GM23248 (cell line): Measurements from ENCODE around the gene ATF1.

Experiments
- EZH2 ChIP-seq: fragments of 200-600 bp; sonication (generic); IDR thresholded peaks from 2 replicates; pipeline ENCODE4 v1.6.1; 2018; ENCODE audit warnings: antibody characterized with exemption, mild to moderate bottlenecking; ENCODE audit not compliant: insufficient read depth, poor library complexity, severe bottlenecking
- EZH2phosphoT487 ChIP-seq: fragments of 200-600 bp; sonication (generic); IDR thresholded peaks from 2 replicates; pipeline ENCODE4 v1.6.1; 2018; ENCODE audit warnings: antibody characterized with exemption, moderate library complexity, mild to moderate bottlenecking, low read depth; ENCODE audit not compliant: insufficient read depth

- TF ChIP-seq EZH2 (no peak), EZH2phosphoT487 (no peak)
These were observed 64.2 kb downstream of the ATF1 start for GRCh38 chr12:50828121-50828520.
